Ishikawa (cell line): Measurements from ENCODE around the gene PEX6.

Experiments used
- CEBPB ChIP-seq: IDR thresholded peaks from 2 replicates; pipeline ENCODE4 v1.6.1; 2012
- CREB1 ChIP-seq: IDR thresholded peaks from 2 replicates; pipeline ENCODE4 v1.6.1; 2012; ENCODE audit warnings: low read depth
- EGR1 ChIP-seq: IDR thresholded peaks from 2 replicates; pipeline ENCODE4 v1.6.1; 2012
- EP300 ChIP-seq: IDR thresholded peaks from 2 replicates; pipeline ENCODE4 v1.6.1; 2012; ENCODE audit warnings: borderline replicate concordance
- FOXM1 ChIP-seq: IDR thresholded peaks from 2 replicates; pipeline ENCODE4 v1.6.1; 2012; ENCODE audit warnings: low read depth, borderline replicate concordance
- NFIC ChIP-seq: IDR thresholded peaks from 2 replicates; pipeline ENCODE4 v1.6.1; 2012
- RAD21 ChIP-seq: IDR thresholded peaks from 2 replicates; pipeline ENCODE4 v1.6.1; 2012; ENCODE audit warnings: low read depth
- TAF1 ChIP-seq: IDR thresholded peaks from 2 replicates; pipeline ENCODE4 v1.6.1; 2012; ENCODE audit warnings: low read depth, mild to moderate bottlenecking
- TCF12 ChIP-seq: IDR thresholded peaks from 2 replicates; pipeline ENCODE4 v1.6.1; 2012; ENCODE audit warnings: low read depth
- TEAD4 ChIP-seq: IDR thresholded peaks from 2 replicates; pipeline ENCODE4 v1.6.1; 2012
- YY1 ChIP-seq: IDR thresholded peaks from 2 replicates; pipeline ENCODE4 v1.6.1; 2012; ENCODE audit warnings: low read depth
- ZBTB7A ChIP-seq: IDR thresholded peaks from 2 replicates; pipeline ENCODE4 v1.6.1; 2012; ENCODE audit warnings: low read depth
- TF ChIP-seq, protein P1 (sequence below): IDR thresholded peaks from 2 replicates; pipeline ENCODE4 v1.6.1; 2012; ENCODE audit warnings: low read depth, mild to moderate bottlenecking
- TF ChIP-seq, protein P2 (sequence below): IDR thresholded peaks from 2 replicates; pipeline ENCODE4 v1.6.1; 2012
- TF ChIP-seq, protein P3 (sequence below): IDR thresholded peaks from 2 replicates; pipeline ENCODE4 v1.6.1; 2012

Gene PEX6

DNA sequence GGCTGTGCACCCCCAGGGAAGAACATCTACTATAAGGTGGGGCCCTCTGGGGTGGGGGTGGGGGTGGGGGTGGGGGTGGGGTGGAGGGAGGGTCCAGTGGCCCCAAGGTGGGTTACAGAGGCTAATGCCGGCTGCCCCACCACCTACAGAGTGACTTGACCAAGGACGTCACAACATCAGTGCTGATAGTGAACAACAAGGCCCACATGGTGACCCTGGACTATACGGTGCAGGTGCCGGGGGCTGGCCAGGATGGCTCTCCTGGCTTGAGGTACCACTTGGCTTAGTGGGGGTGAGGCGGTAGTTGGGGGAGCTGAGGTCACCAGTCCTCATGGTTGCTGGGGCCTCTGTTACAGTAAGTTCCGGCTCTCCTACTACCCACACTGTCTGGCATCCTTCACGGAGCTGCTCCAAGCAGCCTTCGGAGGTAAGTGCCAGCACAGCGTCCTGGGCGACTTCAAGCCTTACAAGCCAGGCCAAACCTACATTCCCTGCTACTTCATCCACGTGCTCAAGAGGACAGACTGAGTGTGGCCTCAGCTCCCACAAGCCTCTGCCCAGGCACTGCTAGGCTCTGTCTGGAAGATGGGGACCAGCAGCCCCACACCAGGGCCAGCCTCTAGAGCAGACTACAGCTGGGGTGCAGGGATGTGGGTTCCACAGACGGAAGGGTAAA is 15.7 kb downstream of the PEX6 start:
- TF ChIP-seq YY1 (no peak), EP300 (no peak), FOXM1 (no peak), TEAD4 (no peak), NFIC (no peak)
- TF ChIP-seq, protein P1, sequence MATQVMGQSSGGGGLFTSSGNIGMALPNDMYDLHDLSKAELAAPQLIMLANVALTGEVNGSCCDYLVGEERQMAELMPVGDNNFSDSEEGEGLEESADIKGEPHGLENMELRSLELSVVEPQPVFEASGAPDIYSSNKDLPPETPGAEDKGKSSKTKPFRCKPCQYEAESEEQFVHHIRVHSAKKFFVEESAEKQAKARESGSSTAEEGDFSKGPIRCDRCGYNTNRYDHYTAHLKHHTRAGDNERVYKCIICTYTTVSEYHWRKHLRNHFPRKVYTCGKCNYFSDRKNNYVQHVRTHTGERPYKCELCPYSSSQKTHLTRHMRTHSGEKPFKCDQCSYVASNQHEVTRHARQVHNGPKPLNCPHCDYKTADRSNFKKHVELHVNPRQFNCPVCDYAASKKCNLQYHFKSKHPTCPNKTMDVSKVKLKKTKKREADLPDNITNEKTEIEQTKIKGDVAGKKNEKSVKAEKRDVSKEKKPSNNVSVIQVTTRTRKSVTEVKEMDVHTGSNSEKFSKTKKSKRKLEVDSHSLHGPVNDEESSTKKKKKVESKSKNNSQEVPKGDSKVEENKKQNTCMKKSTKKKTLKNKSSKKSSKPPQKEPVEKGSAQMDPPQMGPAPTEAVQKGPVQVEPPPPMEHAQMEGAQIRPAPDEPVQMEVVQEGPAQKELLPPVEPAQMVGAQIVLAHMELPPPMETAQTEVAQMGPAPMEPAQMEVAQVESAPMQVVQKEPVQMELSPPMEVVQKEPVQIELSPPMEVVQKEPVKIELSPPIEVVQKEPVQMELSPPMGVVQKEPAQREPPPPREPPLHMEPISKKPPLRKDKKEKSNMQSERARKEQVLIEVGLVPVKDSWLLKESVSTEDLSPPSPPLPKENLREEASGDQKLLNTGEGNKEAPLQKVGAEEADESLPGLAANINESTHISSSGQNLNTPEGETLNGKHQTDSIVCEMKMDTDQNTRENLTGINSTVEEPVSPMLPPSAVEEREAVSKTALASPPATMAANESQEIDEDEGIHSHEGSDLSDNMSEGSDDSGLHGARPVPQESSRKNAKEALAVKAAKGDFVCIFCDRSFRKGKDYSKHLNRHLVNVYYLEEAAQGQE: no peak
- TF ChIP-seq, protein P2, sequence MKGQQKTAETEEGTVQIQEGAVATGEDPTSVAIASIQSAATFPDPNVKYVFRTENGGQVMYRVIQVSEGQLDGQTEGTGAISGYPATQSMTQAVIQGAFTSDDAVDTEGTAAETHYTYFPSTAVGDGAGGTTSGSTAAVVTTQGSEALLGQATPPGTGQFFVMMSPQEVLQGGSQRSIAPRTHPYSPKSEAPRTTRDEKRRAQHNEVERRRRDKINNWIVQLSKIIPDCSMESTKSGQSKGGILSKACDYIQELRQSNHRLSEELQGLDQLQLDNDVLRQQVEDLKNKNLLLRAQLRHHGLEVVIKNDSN: no peak

DNA sequence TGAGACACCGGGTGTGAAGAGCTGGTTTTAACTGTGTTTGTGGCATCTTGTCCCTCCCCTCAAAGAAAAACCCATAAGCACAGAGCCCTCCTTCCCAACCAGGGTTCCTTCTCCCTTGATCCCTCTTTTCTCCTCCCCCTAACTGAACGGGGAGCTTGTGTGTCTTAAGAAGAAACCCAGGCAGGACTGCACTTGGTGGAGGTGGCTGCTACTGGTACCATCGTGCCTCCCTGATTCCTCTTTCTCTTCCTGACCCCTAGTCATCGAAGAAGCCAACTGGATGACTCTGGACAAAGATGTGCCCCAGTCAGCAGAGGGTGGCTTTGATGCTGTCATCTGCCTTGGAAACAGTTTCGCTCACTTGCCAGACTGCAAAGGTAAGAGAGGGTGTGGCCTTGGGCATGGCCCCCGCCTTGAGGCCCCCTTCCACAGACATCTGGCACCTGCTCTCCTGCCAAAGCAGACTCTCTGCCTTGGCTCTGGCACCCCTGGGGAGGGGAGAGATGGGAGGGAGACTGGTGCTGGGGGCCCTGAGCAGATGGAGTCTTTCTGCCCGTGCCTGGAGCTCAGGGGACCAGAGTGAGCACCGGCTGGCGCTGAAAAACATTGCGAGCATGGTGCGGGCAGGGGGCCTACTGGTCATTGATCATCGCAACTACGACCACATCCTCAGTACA is 16.3 kb downstream of the PEX6 start:
- TF ChIP-seq FOXM1: no peak
- TF ChIP-seq TCF12: no peak
- no peak for TF ChIP-seq YY1
- TF ChIP-seq EGR1: no peak
- TF ChIP-seq ZBTB7A: no peak
- TF ChIP-seq TEAD4: no peak
- TF ChIP-seq CREB1: no peak
- TF ChIP-seq RAD21: no peak
- TF ChIP-seq EP300: no peak
- TF ChIP-seq, protein P3, sequence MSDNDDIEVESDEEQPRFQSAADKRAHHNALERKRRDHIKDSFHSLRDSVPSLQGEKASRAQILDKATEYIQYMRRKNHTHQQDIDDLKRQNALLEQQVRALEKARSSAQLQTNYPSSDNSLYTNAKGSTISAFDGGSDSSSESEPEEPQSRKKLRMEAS: no peak
- TF ChIP-seq NFIC: no peak
- TF ChIP-seq TAF1: no peak
- TF ChIP-seq CEBPB: no peak
- TF ChIP-seq, protein P2: no peak
- TF ChIP-seq, protein P1: no peak

DNA sequence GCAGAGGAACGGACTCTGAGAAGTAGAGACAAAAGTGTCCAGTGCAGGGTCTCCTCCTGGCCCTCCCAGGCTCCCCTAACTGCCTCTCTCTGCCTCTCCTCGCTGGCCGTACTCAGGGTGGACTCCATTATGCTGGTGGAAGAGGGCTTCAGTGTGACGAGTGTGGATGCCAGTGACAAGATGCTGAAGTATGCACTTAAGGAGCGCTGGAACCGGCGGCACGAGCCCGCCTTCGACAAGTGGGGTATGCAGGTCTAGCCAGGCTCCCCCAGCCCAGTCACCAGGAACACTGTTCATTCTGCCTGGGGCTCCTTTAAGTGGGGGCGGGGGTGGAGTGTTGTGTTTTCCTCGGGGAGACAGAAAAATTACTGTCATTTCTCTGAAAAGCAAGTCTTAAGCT is 16.9 kb downstream of the PEX6 start:
- TF ChIP-seq EP300: no peak
- TF ChIP-seq ZBTB7A: no peak
- TF ChIP-seq RAD21: no peak
- no peak for TF ChIP-seq CREB1
- TF ChIP-seq, protein P3: no peak
- no peak for TF ChIP-seq NFIC
- no peak for TF ChIP-seq CEBPB
- no peak for TF ChIP-seq FOXM1
- TF ChIP-seq TCF12: no peak
- no peak for TF ChIP-seq YY1
- TF ChIP-seq EGR1: no peak
- TF ChIP-seq, protein P1: no peak
- TF ChIP-seq, protein P2: no peak
- TF ChIP-seq TAF1: no peak

DNA sequence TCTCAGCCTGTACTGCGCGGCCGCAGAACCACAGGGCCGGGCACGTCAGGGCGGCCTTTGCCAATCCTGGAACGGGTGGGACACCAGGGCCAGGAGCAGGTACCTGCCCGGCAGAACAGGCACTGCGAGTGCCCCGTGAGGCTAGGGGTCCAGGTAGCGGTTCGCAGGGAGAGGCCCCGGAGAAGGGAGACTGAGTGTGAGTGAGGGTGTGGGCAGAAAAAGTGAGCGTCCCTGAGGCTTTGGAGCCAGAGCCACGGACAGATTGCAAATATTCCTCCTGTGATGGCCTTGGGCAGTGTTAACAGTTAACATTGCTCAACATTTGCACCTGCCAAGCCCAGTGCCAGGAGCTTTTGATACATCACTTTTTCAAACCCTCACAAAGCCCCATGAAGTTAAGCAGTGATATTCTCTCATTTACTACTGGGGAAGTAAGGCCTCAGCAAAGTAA is 17.9 kb downstream of the PEX6 start:
- no peak for TF ChIP-seq NFIC
- no peak for TF ChIP-seq CREB1
- no peak for TF ChIP-seq RAD21
- TF ChIP-seq EGR1: no peak
- peak; percentile 27; the same call in 1 of the 2 replicates for TF ChIP-seq CEBPB
- no peak for TF ChIP-seq TCF12
- no peak for TF ChIP-seq EP300
- no peak for TF ChIP-seq TAF1
